Forelimb muscle (tissue), 1 donor: ENCODE results near the gene ADCY7. TPM values are rescaled to one million over a fixed set of nuclear protein-coding genes. Genes with fewer than 3 reads are reported as not detected.

ENCODE experiments used
- DNase-seq: peaks from one replicate; pipeline ENCODE4 v3.0.0-alpha.2; 2013; ENCODE audit warnings: low read depth
- polyA plus RNA-seq: library from polyadenylated mRNA; unstranded; fragments of 120-200 nt; gene quantifications from one replicate; pipeline ENCODE4 v1.2.1, GENCODE V29; 2013; ENCODE audit not compliant: insufficient read length

Gene ADCY7
- polyA plus RNA-seq, 1 donor: 6.7 TPM

- no peak for DNase-seq
Measured at GRCh38 chr16:50298591-50299507, 32.5 kb downstream of the ADCY7 start.

GRCh38 chr16:50299508-50300105, 33.3 kb downstream of the ADCY7 start:
- DNase-seq: no peak

GRCh38 chr16:50300942-50301625, 34.7 kb downstream of the ADCY7 start:
- no peak for DNase-seq

- DNase-seq: no peak
Measured at GRCh38 chr16:50301626-50302471, 35.5 kb downstream of the ADCY7 start.

GRCh38 chr16:50302472-50303005, 36.2 kb downstream of the ADCY7 start:
- DNase-seq: no peak

GRCh38 chr16:50303041-50303604, 36.8 kb downstream of the ADCY7 start:
- no peak for DNase-seq

GRCh38 chr16:50303605-50304466, 37.5 kb downstream of the ADCY7 start:
- no peak for DNase-seq

- no peak for DNase-seq
Measured at GRCh38 chr16:50304467-50305440, 38.4 kb downstream of the ADCY7 start.

- DNase-seq: no peak
Measured at GRCh38 chr16:50305441-50306061, 39.2 kb downstream of the ADCY7 start.

- DNase-seq: no peak
Measured at GRCh38 chr16:50306287-50306686, 39.9 kb downstream of the ADCY7 start.

- no peak for DNase-seq
Measured at GRCh38 chr16:50308237-50308965, 42.0 kb downstream of the ADCY7 start.

GRCh38 chr16:50309156-50309526, 42.8 kb downstream of the ADCY7 start:
- no peak for DNase-seq

GRCh38 chr16:50309527-50310307, 43.4 kb downstream of the ADCY7 start:
- DNase-seq: no peak

- DNase-seq: no peak
Measured at GRCh38 chr16:50310308-50311133, 44.2 kb downstream of the ADCY7 start.

GRCh38 chr16:50311134-50311528, 44.8 kb downstream of the ADCY7 start:
- DNase-seq: no peak

- no peak for DNase-seq
Measured at GRCh38 chr16:50311891-50312501, 45.6 kb downstream of the ADCY7 start.
